ENCODE measurements around the gene TESK2.
A peak's percentile ranks its signal among the peaks of the same experiment; 100 is the strongest.
"Not testable (repeated sequence)": the region's sequence is repeated elsewhere in the genome, so short reads cannot be mapped to it uniquely, and the experiment has no call there.

Gene TESK2

DNA sequence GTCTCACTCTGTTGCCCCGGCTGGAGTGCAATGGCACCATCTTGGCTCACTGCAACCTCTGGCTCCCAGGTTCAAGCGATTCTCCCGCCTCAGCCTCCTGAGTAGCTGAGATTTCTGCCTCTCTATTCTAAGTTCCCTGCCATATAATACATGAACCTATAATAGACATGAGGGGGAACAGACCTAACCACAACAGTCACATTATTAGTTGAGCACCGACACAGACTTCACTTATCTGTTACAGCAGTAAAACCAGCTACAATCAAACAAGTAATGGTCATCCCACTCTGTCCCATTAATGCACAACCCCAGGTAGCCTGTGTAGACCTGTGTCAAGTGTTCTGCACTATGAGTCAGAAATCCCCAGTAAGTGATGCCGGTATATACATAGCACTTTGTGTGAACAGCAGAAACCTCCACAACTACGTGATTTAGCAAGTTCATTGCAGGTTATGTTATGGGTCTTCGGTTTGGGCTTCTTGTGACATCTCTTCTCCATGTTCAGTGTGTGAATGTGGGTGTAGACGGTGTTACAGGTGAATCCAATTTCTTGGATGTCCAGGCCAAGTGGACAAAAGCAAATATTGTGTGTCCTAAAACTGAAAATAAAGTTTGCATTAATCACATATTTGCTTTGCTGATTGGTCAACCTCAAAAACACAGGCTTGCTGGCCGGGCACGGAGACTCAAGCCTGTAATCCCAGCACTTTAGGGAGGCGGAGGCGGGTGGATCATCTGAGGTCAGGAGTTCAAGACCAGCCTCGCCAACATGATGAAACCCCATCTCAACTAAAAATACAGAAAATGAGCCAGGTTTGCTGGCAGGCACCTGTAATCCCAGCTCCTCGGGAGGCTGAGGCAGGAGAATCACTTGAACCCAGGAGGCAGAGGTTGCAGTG lies 12.7 kb upstream of the TESK2 start:
- no peak for TF ChIP-seq JUND (IDR thresholded peaks at IDR 0.05; ENCODE audit: low read depth)
- no peak for DNase-seq (ENCODE audit: low read depth in 1 of 2, low spot score in 1 of 2)
- in situ Hi-C loops (cut with HindIII; ENCODE audit: low pct_unique_long_range_greater_than_20kb, low sequenced_read_pairs): no loop called here

DNA sequence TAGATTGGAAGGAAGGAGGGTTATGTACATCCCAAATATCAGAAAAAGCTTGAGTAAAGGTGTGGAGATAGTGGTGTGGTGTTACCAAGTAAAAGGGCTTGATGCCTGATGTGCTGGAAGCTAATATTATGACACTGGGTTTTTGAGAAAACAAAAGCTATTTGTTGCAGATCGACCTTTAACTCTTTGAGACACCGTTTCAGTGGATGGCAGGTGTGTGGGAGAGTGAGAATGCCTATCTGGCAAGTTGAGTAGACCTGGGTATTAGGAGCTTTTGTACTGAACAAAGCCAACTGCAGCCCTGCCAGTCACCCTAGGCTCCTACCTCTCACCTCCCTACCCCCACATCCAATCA lies 10.5 kb upstream of the TESK2 start:
- no peak for TF ChIP-seq JUND (IDR thresholded peaks at IDR 0.05; ENCODE audit: low read depth)
- DNase-seq (ENCODE audit: low read depth in 1 of 2, low spot score in 1 of 2): no peak
- in situ Hi-C loops (cut with HindIII; ENCODE audit: low pct_unique_long_range_greater_than_20kb, low sequenced_read_pairs): no loop called here

DNA sequence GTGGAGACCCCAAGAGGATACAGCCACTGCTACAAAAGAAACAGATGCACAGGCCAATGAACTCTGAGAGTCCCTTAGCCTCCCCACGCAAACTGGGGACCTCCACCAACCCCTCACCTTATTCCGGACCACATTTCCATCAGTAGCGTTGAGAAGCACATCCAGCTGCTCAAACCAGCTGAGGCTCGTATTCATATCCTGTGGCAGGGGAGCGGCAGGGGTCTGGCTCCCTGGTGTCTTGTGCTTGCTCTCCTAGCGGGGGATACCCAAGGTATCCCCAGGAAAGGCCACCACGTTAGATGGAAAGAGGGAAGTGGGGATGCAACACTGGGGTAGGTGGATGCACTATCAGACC lies 8.4 kb upstream of the TESK2 start:
- no peak for DNase-seq (ENCODE audit: low read depth in 1 of 2, low spot score in 1 of 2)
- in situ Hi-C loops (cut with HindIII; ENCODE audit: low pct_unique_long_range_greater_than_20kb, low sequenced_read_pairs): no loop called here
- no peak for TF ChIP-seq JUND (IDR thresholded peaks at IDR 0.05; ENCODE audit: low read depth)

DNA sequence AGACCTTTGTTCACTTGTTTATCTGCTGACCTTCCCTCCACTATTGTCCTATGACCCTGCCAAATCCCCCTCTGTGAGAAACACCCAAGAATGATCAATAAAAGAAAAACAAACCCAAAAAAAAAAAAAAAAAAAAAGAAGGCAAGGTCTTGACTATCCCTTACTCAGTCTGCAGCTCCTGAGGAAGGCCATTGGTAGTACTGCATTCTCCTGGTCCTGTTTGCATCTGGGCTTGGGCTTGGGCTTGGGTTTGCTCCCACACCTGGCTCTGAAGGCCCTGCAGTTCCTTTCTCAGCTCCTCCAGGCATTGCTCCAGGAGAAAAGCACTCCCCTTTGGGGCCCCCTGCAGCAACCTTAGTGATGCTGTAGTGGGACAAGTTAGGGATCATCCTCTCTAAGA lies 7.3 kb upstream of the TESK2 start:
- TF ChIP-seq JUND (IDR thresholded peaks at IDR 0.05; ENCODE audit: low read depth): no peak
- DNase-seq (ENCODE audit: low read depth in 1 of 2, low spot score in 1 of 2): no peak
- in situ Hi-C loops (cut with HindIII; ENCODE audit: low pct_unique_long_range_greater_than_20kb, low sequenced_read_pairs): no loop called here

DNA sequence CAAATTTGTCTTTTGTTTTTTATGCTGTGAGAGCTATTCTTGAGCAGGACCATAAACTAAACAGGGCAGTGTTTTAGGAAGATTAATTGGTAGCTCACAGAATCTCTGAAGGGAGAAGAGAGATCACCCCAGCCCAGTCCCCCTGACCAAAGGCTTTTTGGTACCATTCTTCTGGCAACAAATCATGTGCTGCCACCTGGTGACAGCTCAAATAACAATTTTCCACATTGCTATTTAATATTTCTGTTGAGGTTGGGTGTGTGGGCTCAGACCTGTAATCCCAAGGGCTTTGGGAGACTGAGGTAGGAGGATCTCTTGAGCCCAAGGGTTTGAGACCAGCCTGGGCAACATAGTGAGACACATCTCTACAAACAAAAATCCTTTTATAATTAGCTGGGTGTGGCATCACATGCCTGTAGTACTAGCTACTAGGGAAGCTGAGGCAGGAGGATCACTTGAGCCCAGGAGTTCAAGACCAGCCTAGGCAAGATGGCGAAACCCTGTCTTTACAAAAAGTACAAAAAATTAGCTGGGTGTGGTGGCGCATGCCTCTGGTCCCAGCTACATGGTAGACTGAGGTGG lies 2.2 kb upstream of the TESK2 start:
- peak; percentile 27 to 69 for DNase-seq (ENCODE audit: low read depth in 1 of 2, low spot score in 1 of 2)
- in situ Hi-C loops (cut with HindIII; ENCODE audit: low pct_unique_long_range_greater_than_20kb, low sequenced_read_pairs): no loop called here

DNA sequence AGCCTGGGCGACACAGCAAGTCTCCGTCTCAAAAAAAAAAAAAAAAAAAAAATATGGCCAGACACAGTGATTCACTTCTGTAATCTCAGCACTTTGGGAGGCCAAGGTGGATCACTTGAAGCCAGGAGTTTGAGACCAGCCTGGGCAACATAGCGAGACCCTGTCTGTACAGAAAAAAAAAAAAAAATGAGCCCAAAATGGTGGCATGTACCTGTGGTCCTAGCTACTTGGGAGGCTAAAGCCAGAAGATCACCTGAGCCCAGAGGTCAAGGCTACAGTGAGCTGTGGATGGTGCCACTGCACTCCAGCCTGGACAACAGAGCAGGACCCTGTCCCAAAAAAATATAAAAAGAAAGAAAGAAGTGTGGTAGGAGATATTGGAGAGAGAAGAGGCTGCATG lies 1.7 kb upstream of the TESK2 start:
- no peak for TF ChIP-seq JUND (IDR thresholded peaks at IDR 0.05; ENCODE audit: low read depth)
- in situ Hi-C loops (cut with HindIII; ENCODE audit: low pct_unique_long_range_greater_than_20kb, low sequenced_read_pairs): no loop called here
- no peak for DNase-seq (ENCODE audit: low read depth in 1 of 2, low spot score in 1 of 2)

More for the DNA sequence above, 2.2 kb upstream of the TESK2 start:
- no peak for TF ChIP-seq JUND (IDR thresholded peaks at IDR 0.05; ENCODE audit: low read depth)

DNA sequence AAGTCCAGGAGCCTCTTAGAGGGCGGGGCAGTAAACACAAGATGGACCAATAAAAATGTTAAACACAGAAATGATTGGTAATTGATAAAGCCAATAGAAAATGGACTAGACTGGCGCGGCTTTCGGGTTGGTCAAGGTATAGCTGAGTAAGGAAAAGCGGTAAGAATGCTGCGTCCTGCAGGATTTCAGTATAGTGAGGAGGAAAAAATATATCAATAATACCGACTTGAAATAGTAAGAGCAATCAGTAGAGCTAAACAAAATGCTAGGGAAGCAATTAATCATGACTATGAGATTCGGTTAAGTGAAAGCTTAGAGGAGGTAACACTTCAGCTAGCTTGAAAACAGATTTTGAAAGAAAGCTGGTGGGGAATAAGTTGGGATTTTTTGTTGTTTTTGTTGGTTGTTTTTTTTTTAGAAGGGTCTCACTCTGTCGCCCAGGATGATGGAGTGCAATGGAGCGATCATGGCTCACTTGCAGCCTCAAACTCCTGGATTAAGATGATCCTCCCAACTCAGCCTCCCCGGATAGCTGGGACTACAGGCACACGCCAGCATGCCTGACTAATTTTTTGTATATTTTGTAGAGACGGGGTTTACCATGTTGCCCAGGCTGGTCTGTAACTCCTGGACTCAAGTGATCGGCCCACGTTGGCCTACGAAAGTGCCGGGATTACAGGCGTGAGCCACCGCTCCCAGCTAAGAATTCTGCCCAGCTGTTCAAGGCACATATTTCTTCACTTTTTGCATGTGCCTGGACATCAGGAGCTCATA lies 711 bp upstream of the TESK2 start:
- no peak for DNase-seq (ENCODE audit: low read depth in 1 of 2, low spot score in 1 of 2)
- no peak for TF ChIP-seq JUND (IDR thresholded peaks at IDR 0.05; ENCODE audit: low read depth)
- in situ Hi-C loops (cut with HindIII; ENCODE audit: low pct_unique_long_range_greater_than_20kb, low sequenced_read_pairs): no loop called here

DNA sequence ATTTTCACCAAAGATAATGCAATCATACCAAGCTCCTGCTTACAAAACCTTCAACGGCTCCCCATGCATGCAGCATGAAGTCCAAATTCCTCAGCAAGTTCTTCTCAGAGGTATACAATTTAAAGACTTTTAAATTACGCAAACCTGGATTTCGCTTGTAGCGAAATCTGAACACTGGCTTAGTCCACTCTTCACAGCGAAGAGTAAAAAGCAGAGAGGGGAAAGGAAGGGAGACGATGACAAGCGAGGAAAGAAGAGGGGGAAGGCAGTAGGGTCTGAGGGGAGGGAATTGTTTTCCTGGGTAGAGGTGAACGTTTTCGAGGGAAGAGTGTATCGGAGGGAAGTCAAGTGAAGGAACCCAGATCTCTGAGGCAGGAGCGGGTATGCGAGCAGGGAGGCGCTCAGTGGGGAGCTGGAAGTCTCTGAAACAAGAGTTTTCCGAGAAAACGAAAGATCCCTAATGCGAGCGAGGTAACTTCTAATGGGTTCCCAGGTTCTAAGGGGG lies 790 bp downstream of the TESK2 start:
- in situ Hi-C loops (cut with HindIII; ENCODE audit: low pct_unique_long_range_greater_than_20kb, low sequenced_read_pairs): no loop called here
- no peak for TF ChIP-seq JUND (IDR thresholded peaks at IDR 0.05; ENCODE audit: low read depth)
- no peak for DNase-seq (ENCODE audit: low read depth in 1 of 2, low spot score in 1 of 2)

DNA sequence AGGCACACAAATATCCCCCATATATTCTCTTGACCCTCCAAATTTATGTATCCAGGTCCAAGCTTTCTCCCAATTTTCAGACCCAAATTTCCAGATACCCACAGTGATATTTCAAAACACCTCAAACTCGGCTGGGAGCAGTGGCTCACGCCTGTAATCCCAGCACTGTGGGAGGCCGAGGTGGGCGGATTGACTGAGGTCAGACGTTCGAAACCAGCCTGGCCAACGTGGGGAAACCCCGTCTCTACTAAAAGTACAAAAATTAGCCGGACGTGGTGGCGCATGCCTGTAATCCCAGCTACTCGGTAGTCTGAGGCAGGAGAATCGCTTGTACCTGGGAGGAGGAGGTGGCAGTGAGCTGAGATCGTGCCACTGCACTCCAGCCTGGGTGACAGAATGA lies 1.6 kb downstream of the TESK2 start:
- in situ Hi-C loops (cut with HindIII; ENCODE audit: low pct_unique_long_range_greater_than_20kb, low sequenced_read_pairs); DNase-seq (ENCODE audit: low read depth in 1 of 2, low spot score in 1 of 2): not testable (repeated sequence)

DNA sequence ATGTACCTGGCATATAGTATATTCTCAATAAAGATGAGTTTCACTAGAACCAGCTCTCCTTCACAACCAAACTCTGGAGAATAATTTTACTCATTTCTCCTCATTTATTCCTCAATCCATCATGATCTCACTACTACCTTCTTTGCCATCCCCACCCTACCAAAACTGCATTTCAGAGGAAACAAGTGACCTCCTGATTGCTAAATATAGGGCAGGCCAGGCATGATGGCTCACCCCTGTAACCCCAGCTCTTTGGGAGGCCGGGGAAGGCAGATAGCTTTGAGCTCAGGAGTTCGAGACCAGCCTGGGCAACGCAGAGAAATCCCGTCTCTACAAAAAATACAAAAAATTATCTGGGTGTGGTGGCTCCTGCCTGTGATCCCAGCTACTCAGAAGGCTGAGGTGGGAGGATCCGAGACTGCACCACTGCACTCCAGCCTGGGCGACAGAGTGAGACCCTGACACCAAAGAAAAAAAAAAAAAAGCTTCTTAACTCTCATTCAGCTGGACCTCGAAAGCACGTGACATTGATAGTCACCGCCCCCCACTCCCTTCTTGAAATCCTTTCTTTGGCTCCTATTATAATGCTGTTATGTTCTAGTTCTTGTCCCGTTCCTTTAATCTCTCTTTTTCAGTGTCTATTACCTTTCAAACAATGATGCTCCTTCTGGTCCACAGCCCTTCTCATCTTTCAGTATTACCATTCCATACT lies 2.1 kb downstream of the TESK2 start:
- no peak for TF ChIP-seq JUND (IDR thresholded peaks at IDR 0.05; ENCODE audit: low read depth)
- in situ Hi-C loops (cut with HindIII; ENCODE audit: low pct_unique_long_range_greater_than_20kb, low sequenced_read_pairs): no loop called here
- no peak for DNase-seq (ENCODE audit: low read depth in 1 of 2, low spot score in 1 of 2)

DNA sequence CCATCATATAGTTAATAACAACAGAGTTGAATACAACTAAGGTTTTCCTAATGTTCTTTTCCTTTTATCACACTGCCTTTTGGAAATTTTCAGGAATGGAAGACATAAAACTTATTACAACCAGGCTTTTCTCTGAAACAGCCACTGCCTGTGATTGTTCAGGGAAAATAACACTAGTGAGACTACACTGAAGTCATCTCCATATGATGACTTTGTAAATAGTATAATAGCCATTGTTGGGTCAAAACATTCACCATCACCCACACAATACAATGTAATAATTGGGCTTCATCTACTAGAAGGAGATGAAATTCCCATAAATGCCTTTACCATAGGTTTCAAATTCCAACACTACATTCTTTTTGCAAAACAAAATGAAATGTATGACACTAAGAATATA lies 5.0 kb downstream of the TESK2 start:
- DNase-seq (ENCODE audit: low read depth in 1 of 2, low spot score in 1 of 2): no peak
- in situ Hi-C loops (cut with HindIII; ENCODE audit: low pct_unique_long_range_greater_than_20kb, low sequenced_read_pairs): no loop called here

DNA sequence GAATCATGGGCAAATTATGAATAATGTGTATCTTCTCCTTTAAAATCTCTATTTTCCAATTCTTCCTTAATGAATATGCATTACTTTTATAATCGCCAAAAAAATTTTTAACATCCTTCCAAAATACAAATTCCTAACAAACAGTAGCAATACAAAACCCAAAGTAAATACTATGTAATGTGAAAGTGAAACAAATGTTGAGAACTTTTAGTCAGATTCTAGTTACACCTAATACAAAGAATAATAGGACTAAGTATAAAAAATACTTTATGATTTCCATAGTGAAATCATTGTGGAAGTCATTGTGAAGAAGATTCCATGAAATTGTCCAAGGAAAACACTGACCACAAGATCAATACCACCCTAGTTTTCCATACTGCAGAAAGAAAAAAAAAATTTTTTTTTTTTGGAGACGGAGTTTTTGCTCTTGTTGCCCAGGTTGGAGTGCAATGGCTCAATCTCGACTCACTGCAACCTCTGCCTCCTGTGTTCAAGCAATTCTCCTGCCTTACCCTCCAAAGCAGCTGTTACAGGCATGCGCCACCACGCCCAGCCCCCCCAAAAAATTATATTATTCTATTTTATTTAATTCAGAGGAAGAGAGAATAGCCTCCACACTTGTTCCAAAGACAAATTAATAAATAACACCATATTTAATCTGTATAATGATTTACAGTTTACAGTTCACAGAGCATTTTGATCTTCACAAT lies 11.8 kb downstream of the TESK2 start:
- no peak for DNase-seq (ENCODE audit: low read depth in 1 of 2, low spot score in 1 of 2)
- in situ Hi-C loops (cut with HindIII; ENCODE audit: low pct_unique_long_range_greater_than_20kb, low sequenced_read_pairs): no loop called here
- TF ChIP-seq JUND (IDR thresholded peaks at IDR 0.05; ENCODE audit: low read depth): no peak

More for the DNA sequence above, 5.0 kb downstream of the TESK2 start:
- TF ChIP-seq JUND (IDR thresholded peaks at IDR 0.05; ENCODE audit: low read depth): no peak
